A549 treated with DMSO at 1 μM for 4 hours (cell line): ENCODE measurements around the gene FOXP2. TPM values are rescaled to one million over a fixed set of nuclear protein-coding genes. Genes with fewer than 3 reads are reported as not detected.

ENCODE experiments used
- total RNA-seq: library from RNA; stranded (reverse); fragments of 200-300 nt; extraction: Qiagen RNA extraction; gene quantifications from 5 replicates; pipeline ENCODE4 v1.2.3, GENCODE V29; 2022; ENCODE audit warnings: low read depth

The FOXP2 gene
- total RNA-seq, result not detected in 5 replicates

DNA sequence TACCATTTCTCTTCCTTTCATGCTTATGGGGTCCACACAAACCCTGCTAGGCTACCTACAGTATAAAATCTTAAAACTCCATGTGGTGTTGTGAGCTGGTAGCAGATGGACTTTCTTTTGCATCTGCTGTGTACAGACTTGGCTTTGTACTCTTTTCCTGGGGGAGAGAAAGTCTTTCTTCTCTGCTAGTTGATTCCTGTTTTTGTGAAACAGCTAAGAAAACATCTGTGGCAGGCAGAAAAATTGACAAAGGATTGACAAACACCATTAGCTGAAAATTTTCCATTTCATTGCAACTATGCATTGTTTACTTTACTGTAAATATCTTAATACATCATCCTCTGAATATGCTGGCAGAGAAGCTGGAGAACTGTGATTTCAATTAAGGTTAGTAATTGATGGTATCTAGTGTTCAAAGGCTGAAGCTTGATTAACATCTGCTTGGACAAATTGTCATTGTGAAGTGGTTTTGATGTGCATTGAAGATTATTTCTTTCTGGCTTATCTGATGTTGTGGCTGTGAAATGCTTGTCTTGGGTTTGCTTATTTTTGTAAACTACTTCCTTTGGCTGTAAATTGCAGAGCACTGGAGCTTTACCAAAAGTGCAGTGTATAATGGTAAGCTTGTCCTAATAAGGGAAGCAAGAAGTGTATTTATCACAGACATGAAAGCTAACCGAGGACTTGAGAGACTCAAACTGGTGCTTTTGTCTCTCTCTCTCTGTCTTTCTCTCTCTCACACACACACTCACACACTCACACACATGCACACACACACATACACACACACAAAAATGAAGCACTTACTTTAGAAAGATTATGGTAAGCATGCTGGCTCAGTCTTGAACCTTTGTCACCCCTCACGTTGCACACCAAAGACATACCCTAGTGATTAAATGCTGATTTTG lies at the start of gene FOXP2:
FOXP2 (plus strand) TSS at position 660 of the 908 bp plus-strand sequence. CDS start 11,697 bp downstream, outside the sequence.

